Stimulated activated CD8-positive, alpha-beta memory T cell treated with anti-CD3 and anti-CD28 coated beads, Interleukin-15, amount 100 ng/mL, for 48 hours (primary cell): ENCODE measurements around the gene CDC123.

Experiments
- DNase-seq, 2 donors: peaks; one replicate each; pipeline ENCODE4 v3.0.0-alpha.2; 2020; ENCODE audit warnings: low read depth in 2 of 2

CDC123 gene

DNA sequence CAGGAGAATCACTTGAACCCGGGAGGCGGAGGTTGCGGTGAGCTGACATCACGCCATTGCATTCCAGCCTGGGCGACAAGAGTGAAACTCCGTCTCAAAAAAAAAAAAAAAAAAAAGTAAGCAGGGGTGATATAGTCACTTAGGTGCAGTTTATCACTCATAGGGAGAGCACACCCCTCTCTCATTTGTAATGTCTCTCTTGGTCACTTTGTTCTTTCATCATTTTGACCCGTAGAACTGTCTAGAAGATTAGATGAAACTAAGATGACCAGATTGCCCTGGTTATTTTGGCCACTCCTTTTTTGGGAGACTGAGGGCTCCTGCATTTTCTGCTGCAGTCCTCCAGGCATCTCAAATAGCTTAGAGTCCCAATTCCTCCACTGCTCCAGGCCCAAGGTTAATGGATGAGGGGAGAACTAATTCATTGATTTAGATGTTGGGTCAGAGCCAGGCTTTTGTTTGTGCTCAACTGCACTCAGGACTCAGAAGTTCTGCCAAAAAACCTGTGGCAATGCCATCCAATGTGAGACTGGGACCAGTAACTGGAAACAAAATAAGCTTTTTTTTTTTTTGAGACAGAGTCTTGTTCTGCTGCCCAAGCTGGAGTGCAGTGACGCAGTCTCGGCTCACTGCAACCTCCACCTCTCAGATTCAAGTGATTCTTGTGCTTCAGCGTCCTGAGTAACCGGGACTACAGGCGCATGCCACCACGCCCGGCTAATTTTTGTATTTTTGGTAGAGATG, 103.4 kb downstream of the CDC123 start:
- no peak for DNase-seq
